Activated T-helper 1 cell treated with Interleukin-2 at 50 U/mL for 16 hours (primary cell): ENCODE data around the gene TCP11.

ENCODE experiments used
- DNase-seq: peaks from one replicate; pipeline ENCODE4 v3.0.0-alpha.2; 2020; ENCODE audit warnings: low read depth

TCP11 gene

GRCh38 chr6:35080821-35081425 is 60.2 kb downstream of the TCP11 start:
- DNase-seq, result no peak

DNA sequence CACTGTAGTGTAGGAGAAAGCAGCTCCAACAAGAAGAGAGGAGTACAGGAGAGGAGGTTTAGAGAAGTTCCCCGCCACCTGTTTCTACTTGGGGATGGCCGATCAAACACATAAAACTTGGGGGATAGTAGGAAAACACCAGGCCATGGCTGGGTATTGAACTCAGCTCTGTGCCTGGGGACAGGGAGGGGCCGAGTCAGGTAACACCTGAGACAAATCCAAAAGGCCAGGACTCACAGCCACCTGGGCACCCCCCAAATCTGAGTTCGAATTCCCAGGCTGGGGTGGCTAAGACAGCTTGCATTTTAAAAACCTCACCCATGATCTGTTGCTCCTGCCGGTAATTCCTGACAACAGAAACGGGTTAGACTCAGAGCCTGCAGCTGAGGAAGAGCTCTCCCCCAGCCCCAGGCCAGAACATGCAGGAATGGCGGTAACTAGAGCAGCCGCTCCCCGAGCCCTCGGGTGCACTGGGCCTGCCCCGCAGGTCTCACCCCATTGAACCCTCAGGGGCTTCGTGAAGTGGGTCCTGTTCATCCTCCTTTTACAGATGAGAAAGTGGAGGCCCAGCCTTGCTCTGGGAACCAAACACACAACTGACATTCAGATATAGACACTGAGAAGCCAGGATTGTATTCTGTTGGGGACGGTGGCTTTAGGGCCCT is 61.0 kb downstream of the TCP11 start:
- no peak for DNase-seq

GRCh38 chr6:35079311-35080000 is 61.7 kb downstream of the TCP11 start:
- DNase-seq, result no peak

- DNase-seq, result no peak
Observed at GRCh38 chr6:35078896-35079295, 62.2 kb downstream of the TCP11 start.

DNA sequence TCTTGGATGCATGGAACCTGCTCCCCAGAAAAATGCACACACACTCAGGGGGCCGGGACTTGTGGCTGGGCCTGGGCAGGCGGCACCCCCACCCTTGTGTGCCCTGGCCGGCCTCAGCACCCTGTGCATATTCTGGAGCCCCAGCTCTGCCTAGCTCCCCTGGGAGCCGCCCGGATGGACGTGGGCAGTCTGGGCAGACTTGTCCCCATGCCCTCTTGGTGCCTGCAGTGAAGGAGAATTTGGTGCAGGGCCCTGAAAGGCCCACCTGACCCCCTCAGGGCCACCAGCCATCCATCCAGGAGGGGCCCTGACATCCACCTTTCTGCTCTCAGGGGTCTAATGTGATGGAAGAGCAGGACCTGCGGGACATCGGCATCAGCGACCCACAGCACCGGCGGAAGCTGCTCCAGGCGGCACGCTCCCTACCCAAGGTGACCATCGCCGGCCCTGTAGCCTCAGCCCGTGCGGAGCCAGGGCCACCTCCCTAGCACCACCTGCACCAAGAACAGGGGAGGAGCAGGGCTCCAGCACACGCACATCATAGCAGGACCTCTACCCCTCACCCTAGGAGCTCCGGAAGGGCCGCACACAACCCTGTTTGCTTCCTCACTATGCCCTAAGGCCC is 62.8 kb downstream of the TCP11 start:
- DNase-seq, result no peak

- DNase-seq, result no peak
Observed at GRCh38 chr6:35077713-35078105, 63.4 kb downstream of the TCP11 start.

GRCh38 chr6:35076997-35077712 is 64.0 kb downstream of the TCP11 start:
- no peak for DNase-seq

- DNase-seq, result no peak
Observed at GRCh38 chr6:35073766-35074471, 67.2 kb downstream of the TCP11 start.

DNA sequence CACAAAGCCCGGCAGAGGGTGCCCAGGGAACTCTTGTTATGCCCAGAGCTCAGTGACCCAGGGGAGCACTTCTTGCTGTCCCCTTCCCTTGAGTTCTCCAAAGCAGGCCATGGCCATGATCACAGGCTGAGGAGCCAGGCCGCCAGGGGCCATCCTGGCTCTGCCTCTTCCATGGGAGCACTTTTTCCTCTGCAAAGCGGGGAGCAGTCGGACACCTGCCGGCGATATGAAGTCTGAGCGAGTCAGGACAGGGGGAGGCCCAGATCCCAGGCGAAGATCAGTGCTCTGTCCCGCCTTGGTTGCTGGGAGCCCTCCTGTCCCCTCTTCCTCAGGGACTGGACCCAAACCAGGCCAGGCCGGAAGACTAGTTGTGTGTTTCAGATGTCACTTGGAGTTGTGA is 67.9 kb downstream of the TCP11 start:
- DNase-seq, result no peak

- DNase-seq, result no peak
Observed at GRCh38 chr6:35072698-35073055, 68.5 kb downstream of the TCP11 start.

- DNase-seq, result no peak
Observed at GRCh38 chr6:35072051-35072697, 69.0 kb downstream of the TCP11 start.

DNA sequence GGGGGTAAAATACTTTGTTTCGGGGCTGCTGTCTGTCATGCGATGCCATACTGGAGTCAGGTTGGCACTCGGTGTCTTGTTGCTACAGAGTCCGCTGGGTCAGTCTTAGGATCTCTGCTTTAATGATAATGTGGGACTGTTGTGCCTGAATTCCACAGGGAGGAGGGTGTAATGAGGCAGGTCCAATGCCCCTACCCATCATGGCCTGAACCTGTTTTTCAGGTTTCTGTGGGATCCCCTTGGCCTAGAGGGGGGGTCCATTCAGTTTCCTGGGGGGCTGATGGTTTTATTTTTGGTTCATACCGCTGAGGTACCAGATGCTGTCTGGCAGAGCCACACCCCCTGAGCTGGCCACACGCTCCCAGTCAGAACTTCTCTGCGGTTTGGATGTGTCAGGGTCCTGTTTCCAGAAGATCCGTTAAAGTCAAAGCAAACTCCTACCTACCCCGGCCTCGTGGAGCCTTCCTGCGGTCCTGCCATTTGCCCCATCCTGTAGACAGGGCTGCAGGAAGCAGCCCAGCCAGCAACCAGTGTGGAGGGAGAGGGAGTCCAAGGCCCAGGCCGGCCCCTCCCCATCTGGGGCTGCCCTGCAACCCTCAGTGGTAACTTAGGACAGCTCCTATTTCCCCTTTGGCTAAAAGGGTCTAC is 69.7 kb downstream of the TCP11 start:
- no peak for DNase-seq

DNA sequence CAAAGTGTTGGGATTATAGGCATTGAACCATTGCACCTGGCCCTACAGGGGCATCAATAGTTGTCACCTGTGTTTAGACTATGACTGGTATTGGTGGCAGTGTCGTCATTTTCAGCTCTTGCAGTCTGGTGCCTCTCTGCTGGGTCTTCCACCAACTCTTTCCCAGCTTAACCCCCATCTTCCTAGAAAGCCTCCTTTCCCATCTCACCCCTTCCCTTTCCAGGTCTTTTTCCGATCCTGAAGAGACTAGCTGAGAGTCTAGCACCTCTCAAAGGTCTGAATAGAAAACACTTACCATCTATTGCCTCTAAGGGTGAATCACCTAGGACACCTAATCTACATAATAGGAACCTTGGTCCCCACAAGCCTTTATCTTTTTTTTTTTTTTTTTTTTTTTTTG is 71.0 kb downstream of the TCP11 start:
- no peak for DNase-seq

DNA sequence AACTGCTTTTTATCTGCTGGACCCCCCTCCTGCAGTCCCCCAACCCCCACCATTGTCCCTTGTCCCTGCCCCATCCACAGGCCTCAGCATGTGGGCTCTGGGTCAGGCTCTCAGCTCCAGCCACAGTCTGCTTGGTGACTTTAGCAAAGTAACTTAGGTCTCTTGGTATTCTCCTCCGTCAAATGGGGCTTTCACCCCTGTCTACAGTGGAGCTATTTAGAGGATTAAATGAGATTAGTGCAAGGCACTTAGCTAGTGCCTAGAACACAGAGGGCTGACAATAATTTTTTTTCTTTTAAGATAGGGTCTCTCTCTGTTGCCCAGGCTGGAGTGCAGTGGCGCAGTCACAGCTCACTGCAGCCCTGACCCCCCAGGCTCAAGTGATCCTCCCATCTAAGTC is 71.9 kb downstream of the TCP11 start:
- no peak for DNase-seq

DNA sequence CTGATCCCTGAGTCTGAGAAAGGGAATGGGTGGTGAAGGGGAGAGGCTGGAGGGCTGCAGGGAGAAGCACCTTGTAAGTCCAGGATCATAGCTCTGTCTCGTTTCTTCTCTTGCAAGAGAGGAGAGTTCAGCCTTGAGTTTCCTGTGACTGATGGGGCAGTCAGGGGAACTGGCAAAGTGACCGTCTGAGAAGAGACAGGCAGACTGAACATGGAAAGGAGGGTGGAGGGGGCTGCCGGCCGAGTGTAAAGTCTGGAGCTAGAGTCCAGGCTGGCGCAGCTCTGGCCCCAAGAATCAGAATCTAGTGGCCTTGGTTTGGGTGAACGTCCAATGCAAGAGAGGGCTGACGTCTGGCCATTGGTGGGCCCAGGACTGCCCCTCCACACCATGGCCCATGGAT is 72.5 kb downstream of the TCP11 start:
- DNase-seq, result no peak

- DNase-seq, result no peak
Observed at GRCh38 chr6:35068206-35068605, 72.9 kb downstream of the TCP11 start.
